ENCODE results near the gene ZFYVE28.

The ZFYVE28 gene

GRCh38 chr4:2256156-2256731 lies 162.2 kb downstream of the ZFYVE28 start:
- DNase-seq, result no peak

- DNase-seq, result no peak
These were observed 162.8 kb downstream of the ZFYVE28 start for GRCh38 chr4:2255501-2256155.

GRCh38 chr4:2254665-2255500 lies 163.6 kb downstream of the ZFYVE28 start:
- no peak for DNase-seq

GRCh38 chr4:2253160-2254084 lies 165.0 kb downstream of the ZFYVE28 start:
- no peak for DNase-seq

- DNase-seq, result no peak
These were observed 165.8 kb downstream of the ZFYVE28 start for GRCh38 chr4:2252530-2253091.

- no peak for DNase-seq
These were observed 166.5 kb downstream of the ZFYVE28 start for GRCh38 chr4:2251795-2252529.

GRCh38 chr4:2251073-2251794 lies 167.2 kb downstream of the ZFYVE28 start:
- DNase-seq, result no peak

GRCh38 chr4:2250357-2251072 lies 167.9 kb downstream of the ZFYVE28 start:
- DNase-seq, result no peak

GRCh38 chr4:2249526-2250356 lies 168.7 kb downstream of the ZFYVE28 start:
- no peak for DNase-seq

GRCh38 chr4:2248821-2249261 lies 169.6 kb downstream of the ZFYVE28 start:
- no peak for DNase-seq

- DNase-seq, result no peak
These were observed 170.2 kb downstream of the ZFYVE28 start for GRCh38 chr4:2248044-2248780.

- DNase-seq, result no peak
These were observed 171.1 kb downstream of the ZFYVE28 start for GRCh38 chr4:2247128-2248043.

- DNase-seq, result no peak
These were observed 171.9 kb downstream of the ZFYVE28 start for GRCh38 chr4:2246384-2247127.

GRCh38 chr4:2245787-2246275 lies 172.6 kb downstream of the ZFYVE28 start:
- no peak for DNase-seq

- DNase-seq, result no peak
These were observed 173.2 kb downstream of the ZFYVE28 start for GRCh38 chr4:2245057-2245786.

All from Kasumi-1 (cell line).